ENCODE results near the gene SLC9C1. TPM values are rescaled to one million over a fixed set of nuclear protein-coding genes. Genes with fewer than 3 reads are reported as not detected.

SLC9C1 gene
- total RNA-seq, 1 donor from 2014 or later, result 0.99 TPM

GRCh38 chr3:112101916-112102315, 192.1 kb downstream of the SLC9C1 start:
- DNase-seq (ENCODE audit: extremely low spot score, unreplicated experiment), result no peak
- Mint-ChIP-seq H3K27me3 (no peaks in the 10 kb centered on the region), H3K4me3 (no peak overlapping the region), H3K9me3 (peaks cover 6% of the 10 kb centered on the region), H3K27ac (no peak overlapping the region), H3K36me3 (peaks cover 7% of the 10 kb centered on the region), H3K4me1 (ENCODE audit: unreplicated experiment) (peaks cover 7% of the 10 kb centered on the region)
- TF ChIP-seq CTCF (conservative IDR thresholded peaks at IDR 0.05), result no peak

GRCh38 chr3:112097378-112097777, 196.6 kb downstream of the SLC9C1 start:
- TF ChIP-seq CTCF (conservative IDR thresholded peaks at IDR 0.05), result no peak
- peaks cover 10% of the 10 kb centered on the region for H3K9me3 Mint-ChIP-seq
- H3K36me3 Mint-ChIP-seq, result peaks cover 15% of the 10 kb centered on the region
- no peaks in the 10 kb centered on the region for H3K27me3 Mint-ChIP-seq
- H3K27ac Mint-ChIP-seq, result no peak overlapping the region
- peaks cover 18% of the 10 kb centered on the region for H3K4me1 Mint-ChIP-seq (ENCODE audit: unreplicated experiment)
- no peak for DNase-seq (ENCODE audit: extremely low spot score, unreplicated experiment)
- no peak overlapping the region for H3K4me3 Mint-ChIP-seq

GRCh38 chr3:112096176-112096575, 197.8 kb downstream of the SLC9C1 start:
- TF ChIP-seq CTCF (conservative IDR thresholded peaks at IDR 0.05), result no peak
- Mint-ChIP-seq H3K4me3 (no peak overlapping the region), H3K9me3 (peaks cover 10% of the 10 kb centered on the region), H3K27me3 (no peaks in the 10 kb centered on the region), H3K36me3 (peaks cover 15% of the 10 kb centered on the region), H3K27ac (peak overlapping the region; percentile 37), H3K4me1 (ENCODE audit: unreplicated experiment) (peaks cover 15% of the 10 kb centered on the region)
- DNase-seq (ENCODE audit: extremely low spot score, unreplicated experiment), result no peak

GRCh38 chr3:112095731-112096130, 198.3 kb downstream of the SLC9C1 start:
- Mint-ChIP-seq H3K9me3 (peaks cover 10% of the 10 kb centered on the region), H3K27me3 (no peaks in the 10 kb centered on the region), H3K4me1 (ENCODE audit: unreplicated experiment) (peaks cover 20% of the 10 kb centered on the region), H3K27ac (peak overlapping the region; percentile 22), H3K4me3 (no peak overlapping the region), H3K36me3 (peaks cover 15% of the 10 kb centered on the region)
- no peak for TF ChIP-seq CTCF (conservative IDR thresholded peaks at IDR 0.05)
- DNase-seq (ENCODE audit: extremely low spot score, unreplicated experiment), result no peak

- Mint-ChIP-seq H3K9me3 (peaks cover 8% of the 10 kb centered on the region), H3K4me3 (peak overlapping the region; percentile 17), H3K36me3 (peaks cover 12% of the 10 kb centered on the region), H3K27ac (peak overlapping the region; percentile 71), H3K4me1 (ENCODE audit: unreplicated experiment) (peaks cover 36% of the 10 kb centered on the region), H3K27me3 (peaks cover 2% of the 10 kb centered on the region)
- DNase-seq (ENCODE audit: extremely low spot score, unreplicated experiment), result no peak
- TF ChIP-seq CTCF (conservative IDR thresholded peaks at IDR 0.05), result no peak
These were observed 200.9 kb downstream of the SLC9C1 start for GRCh38 chr3:112093180-112093522.
